Measurements from ENCODE around the gene CAP1.
"Not testable (repeated sequence)": the region's sequence is repeated elsewhere in the genome, so short reads cannot be mapped to it uniquely, and the experiment has no call there.

The CAP1 gene

GRCh38 chr1:40003156-40004093 is 37.1 kb upstream of the CAP1 start:
- TF ChIP-seq CTCF (conservative IDR thresholded peaks at IDR 0.05; ENCODE audit: low read length) (no peak), EZH2phosphoT487 (IDR thresholded peaks at IDR 0.05; ENCODE audit: borderline replicate concordance) (no peak)

GRCh38 chr1:40004857-40005256 is 35.7 kb upstream of the CAP1 start:
- Histone ChIP-seq H3F3A (ENCODE audit: low read depth) (no peaks in the 10 kb centered on the region), H3K9me2 (replicated peaks; ENCODE audit: low read depth, low read length) (no peaks in the 10 kb centered on the region), H3K4me1 (ENCODE audit: insufficient read depth, low read length, poor library complexity, severe bottlenecking) (no peaks in the 10 kb centered on the region), H2AFZ (ENCODE audit: low read length) (no peak overlapping the region), H3K9me3 (ENCODE audit: insufficient read depth, low read depth, low read length) (no peaks in the 10 kb centered on the region), H3K4me2 (ENCODE audit: low read depth, low read length, poor library complexity, severe bottlenecking) (no peak overlapping the region), H3K27me3 (ENCODE audit: insufficient read depth, low read length, poor library complexity, severe bottlenecking) (no peaks in the 10 kb centered on the region), H4K20me1 (ENCODE audit: insufficient read depth, low read length, poor library complexity, severe bottlenecking) (no peaks in the 10 kb centered on the region), H3K79me2 (ENCODE audit: insufficient read depth, low read length) (no peaks in the 10 kb centered on the region), H3K36me3 (ENCODE audit: insufficient read depth, low read length) (no peaks in the 10 kb centered on the region), H3K9ac (ENCODE audit: low read depth, low read length, poor library complexity, severe bottlenecking) (no peak overlapping the region), H3K4me3 (ENCODE audit: low read length, poor library complexity, severe bottlenecking) (no peak overlapping the region)
- no peak for TF ChIP-seq EZH2phosphoT487 (IDR thresholded peaks at IDR 0.05; ENCODE audit: borderline replicate concordance)
- no peak for TF ChIP-seq CTCF (conservative IDR thresholded peaks at IDR 0.05; ENCODE audit: low read length)

More at GRCh38 chr1:40003156-40004093, 37.1 kb upstream of the CAP1 start:
- H3K9ac ChIP-seq (ENCODE audit: low read depth, low read length, poor library complexity, severe bottlenecking), result no peak overlapping the region
- H4K20me1 ChIP-seq (ENCODE audit: insufficient read depth, low read length, poor library complexity, severe bottlenecking), result no peaks in the 10 kb centered on the region
- H3K27me3 ChIP-seq (ENCODE audit: insufficient read depth, low read length, poor library complexity, severe bottlenecking), result no peaks in the 10 kb centered on the region
- no peaks in the 10 kb centered on the region for H3K9me2 ChIP-seq (replicated peaks; ENCODE audit: low read depth, low read length)
- no peaks in the 10 kb centered on the region for H3K79me2 ChIP-seq (ENCODE audit: insufficient read depth, low read length)
- no peak overlapping the region for H3K4me2 ChIP-seq (ENCODE audit: low read depth, low read length, poor library complexity, severe bottlenecking)
- no peaks in the 10 kb centered on the region for H3K36me3 ChIP-seq (ENCODE audit: insufficient read depth, low read length)
- no peaks in the 10 kb centered on the region for H3K4me1 ChIP-seq (ENCODE audit: insufficient read depth, low read length, poor library complexity, severe bottlenecking)
- H3K9me3 ChIP-seq (ENCODE audit: insufficient read depth, low read depth, low read length), result no peaks in the 10 kb centered on the region
- no peaks in the 10 kb centered on the region for H3F3A ChIP-seq (ENCODE audit: low read depth)
- no peak overlapping the region for H2AFZ ChIP-seq (ENCODE audit: low read length)
- H3K4me3 ChIP-seq (ENCODE audit: low read length, poor library complexity, severe bottlenecking), result no peak overlapping the region

GRCh38 chr1:40007481-40008034 is 33.0 kb upstream of the CAP1 start:
- not testable (repeated sequence) for H3K79me2 ChIP-seq (ENCODE audit: insufficient read depth, low read length); H3K4me3 ChIP-seq (ENCODE audit: low read length, poor library complexity, severe bottlenecking); H3K4me2 ChIP-seq (ENCODE audit: low read depth, low read length, poor library complexity, severe bottlenecking); H3K9me3 ChIP-seq (ENCODE audit: insufficient read depth, low read depth, low read length); H3K4me1 ChIP-seq (ENCODE audit: insufficient read depth, low read length, poor library complexity, severe bottlenecking); H3K36me3 ChIP-seq (ENCODE audit: insufficient read depth, low read length); H4K20me1 ChIP-seq (ENCODE audit: insufficient read depth, low read length, poor library complexity, severe bottlenecking); H3K27me3 ChIP-seq (ENCODE audit: insufficient read depth, low read length, poor library complexity, severe bottlenecking); H3K9me2 ChIP-seq (replicated peaks; ENCODE audit: low read depth, low read length); H2AFZ ChIP-seq (ENCODE audit: low read length); H3F3A ChIP-seq (ENCODE audit: low read depth); H3K9ac ChIP-seq (ENCODE audit: low read depth, low read length, poor library complexity, severe bottlenecking)
